Measurements from ENCODE around the gene ABCC9.

DNA sequence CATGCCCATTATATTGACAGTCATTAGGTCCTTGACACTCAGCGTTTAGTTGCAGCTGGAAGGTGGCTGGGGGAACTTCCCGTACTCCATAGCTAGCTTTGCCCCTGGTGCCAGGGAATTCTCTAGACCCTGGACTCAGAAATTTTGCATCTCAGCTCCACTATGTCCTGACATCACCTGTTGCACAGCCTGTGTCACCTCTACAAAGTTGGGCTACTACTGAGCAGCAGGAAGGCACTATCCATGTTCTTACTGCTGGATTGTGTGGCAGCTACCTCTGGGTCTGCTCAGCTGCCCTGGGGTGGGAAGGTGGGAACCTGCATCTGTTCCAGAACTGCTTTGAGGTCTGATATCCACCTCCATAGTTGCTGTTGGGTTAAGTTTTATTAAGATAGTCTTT is 177.7 kb downstream of the ABCC9 start:
- no peak for TF ChIP-seq POLR2A (IDR thresholded peaks at IDR 0.05)
- TF ChIP-seq, protein P1, sequence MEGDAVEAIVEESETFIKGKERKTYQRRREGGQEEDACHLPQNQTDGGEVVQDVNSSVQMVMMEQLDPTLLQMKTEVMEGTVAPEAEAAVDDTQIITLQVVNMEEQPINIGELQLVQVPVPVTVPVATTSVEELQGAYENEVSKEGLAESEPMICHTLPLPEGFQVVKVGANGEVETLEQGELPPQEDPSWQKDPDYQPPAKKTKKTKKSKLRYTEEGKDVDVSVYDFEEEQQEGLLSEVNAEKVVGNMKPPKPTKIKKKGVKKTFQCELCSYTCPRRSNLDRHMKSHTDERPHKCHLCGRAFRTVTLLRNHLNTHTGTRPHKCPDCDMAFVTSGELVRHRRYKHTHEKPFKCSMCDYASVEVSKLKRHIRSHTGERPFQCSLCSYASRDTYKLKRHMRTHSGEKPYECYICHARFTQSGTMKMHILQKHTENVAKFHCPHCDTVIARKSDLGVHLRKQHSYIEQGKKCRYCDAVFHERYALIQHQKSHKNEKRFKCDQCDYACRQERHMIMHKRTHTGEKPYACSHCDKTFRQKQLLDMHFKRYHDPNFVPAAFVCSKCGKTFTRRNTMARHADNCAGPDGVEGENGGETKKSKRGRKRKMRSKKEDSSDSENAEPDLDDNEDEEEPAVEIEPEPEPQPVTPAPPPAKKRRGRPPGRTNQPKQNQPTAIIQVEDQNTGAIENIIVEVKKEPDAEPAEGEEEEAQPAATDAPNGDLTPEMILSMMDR (IDR thresholded peaks at IDR 0.05), result no peak
- no peak for TF ChIP-seq POLR2AphosphoS5 (IDR thresholded peaks at IDR 0.05; ENCODE audit: insufficient read depth in 1 of 2, low read depth in 1 of 2)
